ENCODE measurements around the gene ENPP6. TPM values are rescaled to one million over a fixed set of nuclear protein-coding genes. Genes with fewer than 3 reads are reported as not detected.

ENPP6 gene
- total RNA-seq, 4 donors from 2014 or later = 0.97 TPM; not detected in 3

DNA sequence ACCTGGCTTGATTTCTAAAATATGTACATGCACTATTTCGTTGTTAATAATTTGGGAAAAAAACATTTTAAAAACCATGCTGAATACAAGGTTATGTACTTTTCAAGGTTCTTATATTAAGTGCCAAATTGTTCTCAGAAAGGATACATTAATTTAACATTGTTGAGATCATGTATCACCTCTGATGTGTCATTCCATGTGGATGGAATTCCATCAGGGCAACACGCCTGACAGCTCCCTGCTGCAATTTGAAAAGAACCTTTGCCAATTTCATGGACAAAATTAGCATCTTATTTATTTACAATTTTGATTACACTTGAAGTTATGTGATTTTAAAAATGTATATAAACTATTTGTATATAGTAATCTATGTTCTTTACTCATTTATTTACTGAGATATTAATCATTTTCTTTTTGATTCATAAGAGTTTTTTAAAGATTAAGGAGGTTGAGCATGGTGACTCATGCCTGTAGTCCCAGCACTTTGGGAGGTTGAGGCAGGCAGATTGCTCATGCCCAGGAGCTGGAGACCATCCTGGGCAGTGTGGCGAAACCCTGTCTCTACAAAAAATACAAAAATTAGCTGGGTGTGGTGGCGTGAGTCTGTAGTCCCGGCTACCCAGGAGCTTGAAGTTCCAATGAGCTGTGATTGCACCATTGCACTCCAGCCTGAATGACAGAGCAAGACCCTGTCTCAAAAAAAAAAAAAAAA lies 142.8 kb downstream of the ENPP6 start:
- intact Hi-C loops (cut with DNase I; ENCODE audit: low total_unique reads) = no loop called here

DNA sequence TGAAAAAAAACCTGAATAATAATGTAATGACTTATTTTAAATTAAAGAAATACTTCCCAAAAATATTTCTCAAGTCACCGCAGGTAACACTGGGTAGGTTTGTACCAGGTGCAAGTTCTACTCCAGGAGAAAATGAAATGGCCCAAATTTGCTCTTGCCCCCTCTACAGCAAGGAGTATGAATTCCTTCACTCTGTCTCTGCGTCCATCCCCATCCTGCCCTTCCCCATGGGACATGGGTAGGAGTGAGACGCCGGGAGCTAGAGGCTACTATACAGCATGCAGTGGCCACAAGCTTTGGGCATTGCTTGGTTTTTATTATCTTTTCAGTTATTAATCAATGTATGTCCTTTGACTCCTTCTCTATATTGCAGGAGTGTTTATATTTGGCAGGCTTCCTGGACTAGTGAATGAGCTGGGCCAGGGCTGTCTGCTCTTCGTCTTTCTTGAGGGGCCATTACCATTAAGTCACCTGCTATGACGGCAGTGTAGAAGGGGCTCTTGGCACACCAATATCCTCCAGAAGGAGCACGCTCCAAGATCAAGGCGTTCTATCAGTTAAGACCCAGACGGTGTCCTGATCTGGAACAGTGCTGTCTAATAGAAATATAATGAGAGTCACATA lies 149.6 kb downstream of the ENPP6 start:
- Histone ChIP-seq H3K27me3 (no peaks in the 10 kb centered on the region), H3K36me3 (no peaks in the 10 kb centered on the region), H3K4me1 (no peaks in the 10 kb centered on the region), H3K9me3 (peaks cover 0 to 4% of the 10 kb centered on the region in 2 donors), H3K4me3 (no peak overlapping the region), H3K27ac (no peak overlapping the region)
- DNase-seq = no peak
- no peak for TF ChIP-seq POLR2A (IDR thresholded peaks at IDR 0.05)
- TF ChIP-seq, protein P1, sequence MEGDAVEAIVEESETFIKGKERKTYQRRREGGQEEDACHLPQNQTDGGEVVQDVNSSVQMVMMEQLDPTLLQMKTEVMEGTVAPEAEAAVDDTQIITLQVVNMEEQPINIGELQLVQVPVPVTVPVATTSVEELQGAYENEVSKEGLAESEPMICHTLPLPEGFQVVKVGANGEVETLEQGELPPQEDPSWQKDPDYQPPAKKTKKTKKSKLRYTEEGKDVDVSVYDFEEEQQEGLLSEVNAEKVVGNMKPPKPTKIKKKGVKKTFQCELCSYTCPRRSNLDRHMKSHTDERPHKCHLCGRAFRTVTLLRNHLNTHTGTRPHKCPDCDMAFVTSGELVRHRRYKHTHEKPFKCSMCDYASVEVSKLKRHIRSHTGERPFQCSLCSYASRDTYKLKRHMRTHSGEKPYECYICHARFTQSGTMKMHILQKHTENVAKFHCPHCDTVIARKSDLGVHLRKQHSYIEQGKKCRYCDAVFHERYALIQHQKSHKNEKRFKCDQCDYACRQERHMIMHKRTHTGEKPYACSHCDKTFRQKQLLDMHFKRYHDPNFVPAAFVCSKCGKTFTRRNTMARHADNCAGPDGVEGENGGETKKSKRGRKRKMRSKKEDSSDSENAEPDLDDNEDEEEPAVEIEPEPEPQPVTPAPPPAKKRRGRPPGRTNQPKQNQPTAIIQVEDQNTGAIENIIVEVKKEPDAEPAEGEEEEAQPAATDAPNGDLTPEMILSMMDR (IDR thresholded peaks at IDR 0.05) = no peak
- intact Hi-C loops (cut with DNase I; ENCODE audit: low total_unique reads) = no loop called here

More for the DNA sequence above, 142.8 kb downstream of the ENPP6 start:
- no peak for DNase-seq
- Histone ChIP-seq H3K4me3 (no peak overlapping the region), H3K27ac (no peak overlapping the region), H3K27me3 (no peaks in the 10 kb centered on the region), H3K9me3 (peaks cover 0 to 4% of the 10 kb centered on the region in 2 donors), H3K4me1 (no peaks in the 10 kb centered on the region), H3K36me3 (no peaks in the 10 kb centered on the region)
- no peak for TF ChIP-seq POLR2A (IDR thresholded peaks at IDR 0.05)
- TF ChIP-seq, protein P1 (IDR thresholded peaks at IDR 0.05) = no peak

DNA sequence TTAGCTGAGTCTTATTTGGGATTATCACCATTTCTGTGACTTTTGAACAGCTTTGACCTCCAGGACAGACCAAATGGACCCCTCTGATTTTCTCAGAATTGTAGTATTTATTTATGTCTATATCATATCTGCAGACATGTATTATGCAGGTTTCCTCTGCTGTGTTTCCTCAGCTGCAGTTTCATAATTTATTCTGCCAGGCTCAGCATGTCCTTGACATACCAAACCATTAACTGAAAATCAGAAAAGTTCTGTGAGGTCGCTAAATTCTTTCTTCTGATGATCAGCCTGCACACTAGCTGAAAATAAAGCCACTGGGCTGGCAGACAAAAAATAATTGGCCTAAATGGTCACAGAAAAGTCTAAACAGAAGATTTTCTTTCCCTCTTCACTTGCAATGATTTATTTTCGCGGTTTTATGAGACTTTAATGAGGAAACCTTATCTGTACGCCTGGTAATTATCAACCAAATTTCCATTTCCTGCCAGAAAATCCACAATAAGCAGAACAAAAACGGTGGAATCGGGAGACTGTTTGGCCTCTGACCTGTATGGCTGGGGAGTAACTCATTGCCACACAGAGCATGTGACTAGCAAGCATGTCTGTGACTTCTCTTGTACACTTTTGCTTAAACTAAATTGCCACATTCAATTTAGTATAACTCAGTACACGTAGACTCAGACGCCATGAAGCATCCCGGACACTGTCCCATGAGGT lies 150.9 kb downstream of the ENPP6 start:
- no peaks in the 10 kb centered on the region for H3K27me3 ChIP-seq
- no peak overlapping the region for H3K27ac ChIP-seq
- H3K36me3 ChIP-seq = no peaks in the 10 kb centered on the region
- H3K9me3 ChIP-seq = peaks cover 0 to 4% of the 10 kb centered on the region in 2 donors
- TF ChIP-seq, protein P1 (IDR thresholded peaks at IDR 0.05) = no peak
- H3K4me1 ChIP-seq = no peaks in the 10 kb centered on the region
- intact Hi-C loops (cut with DNase I; ENCODE audit: low total_unique reads) = no loop called here
- no peak overlapping the region for H3K4me3 ChIP-seq
- DNase-seq = no peak

DNA sequence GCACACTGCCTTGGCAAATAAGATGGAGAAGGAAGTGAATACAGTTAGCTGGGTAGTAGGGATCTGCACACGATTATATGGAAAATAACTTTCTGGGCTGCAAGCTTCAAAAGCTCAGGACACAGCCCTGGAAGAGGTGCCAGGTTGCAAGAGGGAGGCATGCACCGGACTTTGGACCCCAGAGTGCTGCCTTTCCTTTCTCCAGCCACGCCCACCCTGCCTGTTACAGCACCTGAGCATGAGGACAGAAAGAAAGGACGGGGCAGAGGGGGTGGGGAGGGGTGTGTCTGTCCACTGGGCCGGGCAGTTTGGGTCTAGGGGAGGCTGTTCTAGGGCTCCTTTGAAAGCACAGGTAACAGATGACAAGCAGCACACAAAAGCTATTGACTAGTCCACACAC lies 152.8 kb downstream of the ENPP6 start:
- intact Hi-C loops (cut with DNase I; ENCODE audit: low total_unique reads) = no loop called here
- no peak overlapping the region for H3K4me3 ChIP-seq
- no peak for TF ChIP-seq POLR2A (IDR thresholded peaks at IDR 0.05)
- TF ChIP-seq, protein P1 (IDR thresholded peaks at IDR 0.05) = no peak
- no peaks in the 10 kb centered on the region for H3K27me3 ChIP-seq
- no peak for DNase-seq
- no peaks in the 10 kb centered on the region for H3K4me1 ChIP-seq
- H3K36me3 ChIP-seq = no peaks in the 10 kb centered on the region
- no peaks in the 10 kb centered on the region for H3K9me3 ChIP-seq
- no peak overlapping the region for H3K27ac ChIP-seq

DNA sequence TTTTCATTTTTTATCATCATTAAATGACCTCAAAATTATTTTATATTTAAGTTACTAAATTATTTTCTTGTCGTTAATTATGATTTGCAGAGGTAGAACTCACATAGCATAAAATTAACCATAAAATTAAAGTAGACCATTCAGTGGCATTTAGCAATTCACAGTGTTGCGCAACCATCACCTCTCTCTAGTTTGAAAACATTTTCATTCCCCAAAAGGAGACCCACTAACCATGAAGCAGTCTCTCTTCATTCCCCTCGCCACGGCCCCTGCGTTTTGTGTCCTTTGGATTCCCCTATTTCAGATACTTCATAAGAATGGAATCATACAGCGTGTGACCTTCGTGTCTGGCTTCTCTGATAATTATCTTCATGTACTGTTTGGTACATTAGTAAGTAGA lies 154.9 kb downstream of the ENPP6 start:
- H3K36me3 ChIP-seq = no peaks in the 10 kb centered on the region
- no peak overlapping the region for H3K27ac ChIP-seq
- DNase-seq = no peak
- H3K9me3 ChIP-seq = no peaks in the 10 kb centered on the region
- no peaks in the 10 kb centered on the region for H3K4me1 ChIP-seq
- intact Hi-C loops (cut with DNase I; ENCODE audit: low total_unique reads) = no loop called here
- H3K4me3 ChIP-seq = no peak overlapping the region
- no peaks in the 10 kb centered on the region for H3K27me3 ChIP-seq
- TF ChIP-seq POLR2A (IDR thresholded peaks at IDR 0.05) = no peak
- TF ChIP-seq, protein P1 (IDR thresholded peaks at IDR 0.05) = no peak

All from uterus (tissue), 4 donors.